GM20000 (cell line): Measurements from ENCODE around the gene ALG3.

Experiments
- DNase-seq: peaks from one replicate; pipeline ENCODE4 v3.0.0; 2012; ENCODE audit warnings: low spot score
- CTCF ChIP-seq: IDR thresholded peaks from 2 replicates; pipeline ENCODE4 v1.5.1; 2012; ENCODE audit warnings: mild to moderate bottlenecking, control low read depth; ENCODE audit errors: extremely low read depth, missing control alignments

The ALG3 gene

GRCh38 chr3:184289426-184289938 is 40.7 kb upstream of the ALG3 start:
- peak; percentile 77 for DNase-seq
- TF ChIP-seq CTCF, result peak; percentile 44

DNA sequence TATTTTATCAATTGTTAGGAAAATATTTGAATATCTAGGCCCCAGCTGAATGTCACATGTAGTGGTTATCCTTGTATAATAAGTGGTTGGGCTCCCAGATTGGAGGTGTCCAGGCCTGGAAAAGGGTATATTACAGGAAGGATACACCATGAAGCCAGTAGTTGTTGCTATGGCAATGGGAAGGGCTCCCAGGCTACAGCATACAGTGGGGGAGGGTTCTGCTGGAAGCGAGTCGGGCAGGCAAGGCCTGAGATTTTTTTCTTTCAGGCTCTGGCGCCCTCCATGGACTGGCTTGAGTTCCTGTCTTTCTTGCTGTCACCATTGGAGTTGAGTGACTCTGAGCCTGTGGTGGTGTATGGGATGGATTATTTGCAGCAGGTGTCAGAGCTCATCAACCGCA is 35.9 kb upstream of the ALG3 start:
- TF ChIP-seq CTCF, result no peak
- peak; percentile 48 for DNase-seq

GRCh38 chr3:184283681-184284080 is 34.9 kb upstream of the ALG3 start:
- no peak for DNase-seq
- no peak for TF ChIP-seq CTCF

DNA sequence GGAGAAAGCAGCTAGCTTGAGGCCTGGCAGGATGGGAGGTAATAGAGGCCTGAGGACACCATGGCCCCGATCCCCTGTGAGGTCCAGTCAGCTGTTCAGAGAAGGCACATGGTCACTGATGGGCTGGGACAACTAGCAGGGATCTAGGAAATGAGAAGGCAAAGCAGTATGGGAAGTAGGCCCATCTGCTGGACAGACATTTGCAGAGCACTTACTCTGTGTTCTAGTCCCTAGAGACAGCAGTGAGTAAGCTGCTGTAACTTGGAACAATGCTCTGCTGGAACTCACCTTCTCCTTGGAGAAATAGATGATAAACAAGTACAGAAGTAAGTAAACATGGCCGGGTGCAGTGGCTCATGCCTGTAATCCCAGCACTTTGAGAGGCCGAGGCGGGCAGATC is 34.2 kb upstream of the ALG3 start:
- DNase-seq, result no peak
- no peak for TF ChIP-seq CTCF

DNA sequence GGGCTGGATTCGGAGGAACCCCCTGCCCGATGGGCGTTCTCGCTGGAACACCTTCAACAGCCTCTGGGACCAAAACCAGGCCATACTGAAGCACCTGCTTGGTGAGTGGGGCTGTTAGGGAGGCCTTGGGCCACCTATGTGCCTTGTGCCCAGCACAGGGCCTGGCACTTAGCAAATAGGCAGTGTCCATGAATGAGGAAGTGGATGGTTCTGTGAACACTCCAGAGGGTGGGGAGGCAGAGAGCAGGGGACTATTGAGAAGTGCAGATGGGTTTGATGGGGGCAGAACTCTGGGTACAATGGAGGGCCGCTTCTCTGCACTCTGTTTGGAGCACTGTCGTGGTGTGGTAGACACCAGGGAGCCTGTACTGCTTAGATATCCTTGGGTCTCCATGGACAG is 28.6 kb upstream of the ALG3 start:
- no peak for TF ChIP-seq CTCF
- no peak for DNase-seq

DNA sequence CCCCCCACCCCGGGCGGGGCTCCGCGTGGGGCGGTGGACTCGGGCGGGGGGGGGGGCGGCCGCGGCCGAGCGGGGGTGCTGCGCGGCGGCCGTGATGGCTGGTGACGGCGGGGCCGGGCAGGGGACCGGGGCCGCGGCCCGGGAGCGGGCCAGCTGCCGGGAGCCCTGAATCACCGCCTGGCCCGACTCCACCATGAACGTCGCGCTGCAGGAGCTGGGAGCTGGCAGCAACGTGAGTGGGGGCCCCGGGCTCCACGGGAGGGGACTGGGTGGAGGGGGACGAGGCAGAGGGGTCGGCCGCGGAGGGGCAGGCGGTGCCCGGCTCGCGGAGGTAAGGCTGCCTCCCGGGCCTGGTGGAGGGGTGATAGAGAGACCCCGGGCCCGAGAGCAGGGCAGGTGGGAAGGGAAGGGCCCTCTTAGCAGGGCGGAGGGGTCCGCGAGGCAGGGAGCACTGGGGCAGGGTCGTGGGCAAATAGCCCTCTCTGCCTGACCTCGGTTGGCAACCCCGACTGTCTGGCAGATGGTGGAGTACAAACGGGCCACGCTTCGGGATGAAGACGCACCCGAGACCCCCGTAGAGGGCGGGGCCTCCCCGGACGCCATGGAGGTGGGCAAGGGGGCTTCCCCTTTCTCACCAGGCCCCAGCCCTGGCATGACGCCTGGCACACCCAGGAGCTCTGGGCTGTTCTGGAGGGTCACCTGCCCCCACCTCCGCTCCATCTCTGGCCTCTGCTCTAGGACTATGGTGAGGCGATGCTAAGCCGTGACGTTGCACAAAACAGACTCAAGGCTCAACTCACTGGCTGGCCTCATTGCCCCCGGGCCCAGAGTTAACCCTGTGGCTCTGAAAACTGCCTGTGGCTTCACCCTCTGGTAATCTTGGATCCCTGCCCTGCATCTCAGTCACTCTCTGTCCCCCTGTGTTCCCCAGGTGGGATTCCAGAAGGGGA is 27.5 kb upstream of the ALG3 start, which contains the start of gene ECE2:
Gene ECE2 (plus strand): TSS at position 62 of the 950 bp plus-strand sequence. CDS start 132 bp downstream, at position 194.
- no peak for DNase-seq
- TF ChIP-seq CTCF, result no peak

DNA sequence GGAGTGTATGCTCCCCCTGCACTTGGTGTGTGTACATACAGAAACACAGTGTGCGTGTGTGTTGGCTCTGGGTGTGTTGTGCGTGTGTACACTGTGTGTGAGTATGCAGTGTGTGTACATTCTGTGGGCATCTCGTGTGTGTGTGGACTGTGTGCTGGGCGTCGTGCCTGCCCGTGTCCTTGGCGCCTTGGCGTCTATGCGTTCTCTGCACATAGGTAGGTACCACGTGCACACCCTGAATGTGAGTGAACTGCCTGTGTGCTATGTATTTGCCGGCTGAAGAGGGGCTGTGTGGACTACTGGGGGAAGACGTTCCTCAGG is 26.6 kb upstream of the ALG3 start:
- DNase-seq, result no peak
- no peak for TF ChIP-seq CTCF
